Karpas-422 (cell line): Measurements from ENCODE around the gene NKX2-1. TPM values are rescaled to one million over a fixed set of nuclear protein-coding genes. Genes with fewer than 3 reads are reported as not detected.

Experiments
- DNase-seq: peaks from one replicate; pipeline ENCODE4 v3.0.0-alpha.2; 2015
- H2AFZ ChIP-seq: fragments of 200-600 bp; sonication (generic); 2 replicates; pipeline ENCODE4 v1.6.1; 2014; ENCODE audit warnings: antibody characterized with exemption, low read length, mixed read lengths
- H3K27ac ChIP-seq: fragments of 200-600 bp; sonication (generic); 2 replicates; pipeline ENCODE4 v1.5.1; 2014; ENCODE audit warnings: mild to moderate bottlenecking, low read length, moderate library complexity
- H3K27me3 ChIP-seq: fragments of 200-600 bp; sonication (generic); 2 replicates; pipeline ENCODE4 v1.6.1; 2014; ENCODE audit warnings: low read length, mixed read lengths
- H3K36me3 ChIP-seq: fragments of 200-600 bp; sonication (generic); 2 replicates; pipeline ENCODE4 v1.6.1; 2014; ENCODE audit warnings: low read length, mixed read lengths; ENCODE audit not compliant: insufficient read depth
- H3K4me1 ChIP-seq: fragments of 200-600 bp; sonication (generic); 2 replicates; pipeline ENCODE4 v1.6.1; 2014; ENCODE audit warnings: mild to moderate bottlenecking, low read length, mixed read lengths
- H3K4me2 ChIP-seq: fragments of 200-600 bp; sonication (generic); 2 replicates; pipeline ENCODE4 v1.6.1; 2014; ENCODE audit warnings: low read length, low read depth, mild to moderate bottlenecking; ENCODE audit not compliant: poor library complexity, severe bottlenecking
- H3K4me3 ChIP-seq: fragments of 200-600 bp; sonication (generic); 2 replicates; pipeline ENCODE4 v1.5.1; 2014; ENCODE audit warnings: mild to moderate bottlenecking, antibody characterized with exemption, low read length, mixed read lengths
- H3K79me2 ChIP-seq: fragments of 200-600 bp; sonication (generic); 2 replicates; pipeline ENCODE4 v1.6.1; 2014; ENCODE audit warnings: mild to moderate bottlenecking, low read length, mixed read lengths
- H3K9ac ChIP-seq: fragments of 200-600 bp; sonication (generic); 2 replicates; pipeline ENCODE4 v1.6.0; 2014; ENCODE audit warnings: low read length
- H3K9me2 ChIP-seq: fragments of 200-600 bp; sonication (generic), shearing (Covaris generic); replicated peaks from 2 replicates; pipeline ENCODE4 v1.6.0; 2014; ENCODE audit warnings: mild to moderate bottlenecking, low read length, moderate library complexity; ENCODE audit not compliant: insufficient read depth
- H3K9me3 ChIP-seq: fragments of 300-700, 200-600 bp; sonication (generic); 2 replicates; pipeline ENCODE4 v1.6.1; 2014; ENCODE audit warnings: low read length, mixed read lengths
- H4K20me1 ChIP-seq: fragments of 200-600 bp; sonication (generic); 2 replicates; pipeline ENCODE4 v1.6.1; 2014; ENCODE audit warnings: mild to moderate bottlenecking, antibody characterized with exemption, low read length, low read depth; ENCODE audit not compliant: insufficient read depth
- total RNA-seq: library from RNA; depleted of rRNA; stranded (reverse); fragments of >200 nt; shearing (Covaris generic); gene quantifications from 2 replicates; pipeline ENCODE4 v1.2.3, GENCODE V29; 2014; ENCODE audit warnings: low replicate concordance

The NKX2-1 gene
- total RNA-seq, 1 experiment from 2014 or later = not detected

- H3K9me2 ChIP-seq = no peaks in the 10 kb centered on the region
- no peak overlapping the region for H3K27ac ChIP-seq
- no peaks in the 10 kb centered on the region for H4K20me1 ChIP-seq
- peaks cover 5% of the 10 kb centered on the region; the same call in 1 of the 2 replicates for H3K27me3 ChIP-seq
- H2AFZ ChIP-seq = no peak overlapping the region; the same call in 1 of the 2 replicates
- no peak overlapping the region for H3K4me3 ChIP-seq
- no peak for DNase-seq
- H3K4me1 ChIP-seq = no peaks in the 10 kb centered on the region
- no peak overlapping the region for H3K4me2 ChIP-seq
- H3K36me3 ChIP-seq = no peaks in the 10 kb centered on the region
- no peaks in the 10 kb centered on the region for H3K9me3 ChIP-seq
- no peak overlapping the region for H3K9ac ChIP-seq
- no peaks in the 10 kb centered on the region for H3K79me2 ChIP-seq
Observed at GRCh38 chr14:36529062-36529461, 9.0 kb upstream of the NKX2-1 start.

DNA sequence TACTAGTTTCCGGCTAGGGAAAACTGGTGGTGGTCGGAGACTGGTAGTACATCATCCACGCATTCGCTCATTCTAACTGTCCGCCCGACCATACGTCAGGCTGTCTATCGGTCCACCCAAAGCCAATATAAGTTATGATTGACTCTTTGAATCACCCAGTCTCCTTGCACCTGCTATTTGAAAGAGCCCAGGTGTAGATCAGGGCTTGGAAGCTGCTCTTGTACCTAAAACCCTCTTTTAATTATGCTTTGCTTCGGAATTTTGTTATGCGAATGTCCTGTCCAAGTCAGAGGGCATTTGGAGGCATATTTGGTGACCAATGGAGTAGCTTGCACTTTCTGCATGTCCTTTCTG is 5.7 kb upstream of the NKX2-1 start:
- H3K9ac ChIP-seq = no peak overlapping the region
- H3K4me3 ChIP-seq = no peak overlapping the region
- no peaks in the 10 kb centered on the region for H3K79me2 ChIP-seq
- no peak overlapping the region for H3K27ac ChIP-seq
- H2AFZ ChIP-seq = no peak overlapping the region
- H3K4me1 ChIP-seq = no peaks in the 10 kb centered on the region
- DNase-seq = no peak
- no peak overlapping the region for H3K4me2 ChIP-seq
- H3K27me3 ChIP-seq = peaks cover 4% of the 10 kb centered on the region; the same call in 1 of the 2 replicates
- H3K36me3 ChIP-seq = no peaks in the 10 kb centered on the region
- no peaks in the 10 kb centered on the region for H3K9me3 ChIP-seq
- no peaks in the 10 kb centered on the region for H3K9me2 ChIP-seq
- H4K20me1 ChIP-seq = no peaks in the 10 kb centered on the region

- Histone ChIP-seq H2AFZ (no peak overlapping the region), H3K27ac (no peak overlapping the region), H3K79me2 (no peaks in the 10 kb centered on the region), H3K36me3 (no peaks in the 10 kb centered on the region), H3K4me2 (no peak overlapping the region), H3K9me3 (no peaks in the 10 kb centered on the region), H3K4me3 (no peak overlapping the region), H3K9me2 (no peaks in the 10 kb centered on the region), H3K9ac (no peak overlapping the region), H4K20me1 (no peaks in the 10 kb centered on the region), H3K27me3 (peaks cover 2% of the 10 kb centered on the region; the same call in 1 of the 2 replicates), H3K4me1 (no peaks in the 10 kb centered on the region)
- peak; percentile 74 for DNase-seq
Observed at GRCh38 chr14:36524874-36525745, 5.1 kb upstream of the NKX2-1 start.

DNA sequence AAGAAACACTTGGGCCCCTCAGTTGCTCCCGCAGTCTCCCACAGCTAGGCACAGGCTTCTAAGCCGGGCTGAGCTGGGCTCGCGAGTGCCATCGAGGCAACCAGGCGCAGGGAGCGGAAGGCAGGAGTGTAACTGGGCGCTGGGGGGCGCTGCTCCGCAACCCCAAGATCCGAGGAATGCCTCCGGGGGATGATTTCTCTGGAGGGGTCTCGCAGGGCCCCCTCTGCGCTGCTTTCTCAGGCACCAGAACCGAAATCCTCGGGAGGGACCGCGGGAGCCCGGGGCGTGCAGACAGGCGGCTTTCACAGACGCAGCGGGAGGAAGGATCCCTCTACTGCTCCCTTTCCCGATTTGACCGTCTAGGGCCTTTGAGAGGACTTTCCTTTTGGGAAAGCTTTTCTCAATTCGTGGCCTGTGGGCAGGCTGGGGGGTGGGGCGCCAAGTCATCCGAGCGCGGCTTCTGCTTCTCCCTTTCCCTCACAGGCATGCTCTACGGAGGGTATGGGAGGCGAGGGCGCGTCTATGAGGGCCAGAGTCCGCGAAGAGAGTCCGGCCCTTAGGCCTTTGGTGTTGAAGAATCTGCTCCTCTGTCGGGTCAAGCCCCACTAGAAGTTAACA is 4.3 kb upstream of the NKX2-1 start:
- no peaks in the 10 kb centered on the region for H3K9me2 ChIP-seq
- H3K27me3 ChIP-seq = peaks cover 2% of the 10 kb centered on the region; the same call in 1 of the 2 replicates
- H4K20me1 ChIP-seq = no peaks in the 10 kb centered on the region
- H3K4me2 ChIP-seq = no peak overlapping the region
- no peak overlapping the region for H2AFZ ChIP-seq
- H3K9me3 ChIP-seq = no peaks in the 10 kb centered on the region; the same call in 1 of the 2 replicates
- no peak overlapping the region for H3K27ac ChIP-seq
- H3K9ac ChIP-seq = no peak overlapping the region
- no peak overlapping the region for H3K4me3 ChIP-seq
- no peaks in the 10 kb centered on the region for H3K36me3 ChIP-seq
- DNase-seq = no peak
- H3K79me2 ChIP-seq = no peaks in the 10 kb centered on the region
- H3K4me1 ChIP-seq = no peaks in the 10 kb centered on the region

- Histone ChIP-seq H3K4me3 (no peak overlapping the region), H4K20me1 (no peaks in the 10 kb centered on the region), H3K79me2 (no peaks in the 10 kb centered on the region), H3K27me3 (peaks cover 2% of the 10 kb centered on the region; the same call in 1 of the 2 replicates), H2AFZ (no peak overlapping the region), H3K9ac (no peak overlapping the region), H3K9me3 (no peaks in the 10 kb centered on the region; the same call in 1 of the 2 replicates), H3K9me2 (no peaks in the 10 kb centered on the region), H3K36me3 (no peaks in the 10 kb centered on the region), H3K4me1 (no peaks in the 10 kb centered on the region), H3K4me2 (no peak overlapping the region), H3K27ac (no peak overlapping the region)
- DNase-seq = no peak
Observed at GRCh38 chr14:36522972-36523715, 3.1 kb upstream of the NKX2-1 start.

GRCh38 chr14:36522347-36522971 is 2.4 kb upstream of the NKX2-1 start:
- H3K9me3 ChIP-seq = no peaks in the 10 kb centered on the region; the same call in 1 of the 2 replicates
- H3K79me2 ChIP-seq = no peaks in the 10 kb centered on the region
- no peaks in the 10 kb centered on the region for H3K36me3 ChIP-seq

DNA sequence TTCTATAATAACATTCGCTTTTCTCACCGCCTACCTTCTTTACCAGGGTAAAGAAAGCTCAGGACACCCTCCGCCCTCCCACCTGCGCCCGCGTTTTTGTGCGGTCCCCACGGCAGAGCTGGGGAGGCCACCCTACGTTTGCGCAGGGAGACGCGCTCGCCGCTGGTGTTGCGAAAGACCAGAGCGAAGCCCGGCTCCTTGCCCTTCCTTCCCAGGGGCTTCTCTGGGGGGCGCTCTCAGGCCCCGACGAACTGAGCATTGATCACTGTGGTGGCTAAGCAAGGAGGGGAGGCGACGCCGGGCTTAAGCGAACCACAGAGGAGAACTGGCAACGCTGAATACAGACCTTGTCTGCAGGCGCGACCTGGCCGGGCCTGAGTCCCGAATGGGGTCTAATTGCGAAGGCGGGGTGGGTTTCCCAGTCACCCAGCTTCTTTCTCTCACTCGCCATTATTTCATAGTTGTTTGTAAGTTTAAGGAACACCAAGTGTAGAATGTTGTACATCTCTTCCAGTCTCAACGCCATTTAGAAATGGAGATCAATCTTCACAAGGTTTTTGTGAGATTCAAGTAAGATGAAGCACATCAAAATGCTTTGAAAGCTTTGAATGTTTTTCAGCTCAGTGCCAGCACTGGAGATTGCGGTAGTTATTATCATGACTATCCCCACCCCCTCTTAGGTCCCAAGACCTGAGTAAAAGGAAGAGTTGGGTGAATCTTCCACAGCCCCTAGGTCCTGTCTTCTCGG is 1.7 kb upstream of the NKX2-1 start:
- no peaks in the 10 kb centered on the region for H3K9me2 ChIP-seq
- H3K27me3 ChIP-seq = no peaks in the 10 kb centered on the region
- H3K9me3 ChIP-seq = no peaks in the 10 kb centered on the region; the same call in 1 of the 2 replicates

More at GRCh38 chr14:36522347-36522971, 2.4 kb upstream of the NKX2-1 start:
- no peaks in the 10 kb centered on the region for H3K4me1 ChIP-seq
- no peaks in the 10 kb centered on the region for H4K20me1 ChIP-seq
- no peak overlapping the region for H2AFZ ChIP-seq
- no peaks in the 10 kb centered on the region for H3K27me3 ChIP-seq
- H3K4me3 ChIP-seq = no peak overlapping the region
- H3K4me2 ChIP-seq = no peak overlapping the region
- no peak overlapping the region for H3K27ac ChIP-seq
- DNase-seq = no peak
- no peak overlapping the region for H3K9ac ChIP-seq
- H3K9me2 ChIP-seq = no peaks in the 10 kb centered on the region

More for the DNA sequence above, 1.7 kb upstream of the NKX2-1 start:
- Histone ChIP-seq H3K36me3 (no peaks in the 10 kb centered on the region), H3K9ac (no peak overlapping the region), H3K4me1 (no peaks in the 10 kb centered on the region), H3K4me2 (no peak overlapping the region), H4K20me1 (no peaks in the 10 kb centered on the region), H3K4me3 (no peak overlapping the region), H3K27ac (no peak overlapping the region), H2AFZ (no peak overlapping the region), H3K79me2 (no peaks in the 10 kb centered on the region)
- no peak for DNase-seq
